ENCODE measurements around the gene KIF3B. TPM values are rescaled to one million over a fixed set of nuclear protein-coding genes. Genes with fewer than 3 reads are reported as not detected.

Gene KIF3B
- total and polyA plus RNA-seq, 2 of the 13 experiments (the other 11 are each of a cell fraction or from before 2014, with no cell fraction given) = 23.6 to 28.8 TPM

DNA sequence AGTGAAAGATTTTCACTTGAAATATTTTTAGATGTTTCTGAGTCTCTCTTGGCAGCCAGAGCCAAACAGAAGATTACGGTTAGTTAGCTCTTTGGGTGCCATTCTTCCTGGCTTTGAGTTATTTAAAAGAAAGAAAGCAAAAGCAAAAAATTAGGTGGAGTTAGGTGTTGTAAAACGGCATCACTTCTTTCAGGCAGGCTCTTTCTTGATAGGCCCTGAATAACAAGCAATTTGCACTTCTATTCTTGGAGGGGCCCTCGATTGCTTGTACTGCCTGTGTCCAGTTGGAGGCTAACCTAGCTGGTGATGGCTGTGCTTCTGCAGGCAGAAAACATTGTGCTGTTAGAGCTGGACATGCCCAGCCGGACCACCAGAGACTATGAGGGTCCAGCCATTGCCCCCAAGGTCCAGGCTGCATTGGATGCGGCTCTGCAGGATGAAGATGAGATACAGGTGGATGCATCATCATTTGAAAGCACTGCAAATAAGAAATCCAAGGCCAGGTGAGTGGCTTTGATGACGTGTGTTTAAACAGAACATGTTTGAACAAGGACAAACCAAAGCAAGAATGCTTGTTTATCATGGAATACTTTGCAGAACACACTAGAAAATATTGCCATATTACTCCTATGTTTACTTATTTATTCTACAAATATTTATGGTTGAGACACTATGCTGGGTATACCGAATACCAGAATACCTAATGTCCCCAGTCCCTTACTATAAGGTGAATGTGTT lies 52.5 kb downstream of the KIF3B start (continued):
- peak; percentile 84; the same call in 1 of the 2 replicates for TF ChIP-seq ZNF614 (CRISPR knock-in tag; IDR thresholded peaks at IDR 0.05; ENCODE audit: borderline replicate concordance)
- TF ChIP-seq SRSF9 (IDR thresholded peaks at IDR 0.05; ENCODE audit: borderline replicate concordance, insufficient read depth, low read depth, low read length, poor library complexity, severe bottlenecking) = no peak
- TF ChIP-seq CREB1 (IDR thresholded peaks at IDR 0.05) = peak; percentile 96
- peak; percentile 93 for TF ChIP-seq CREB1 (CRISPR knock-in tag; IDR thresholded peaks at IDR 0.05)
- TF ChIP-seq PAWR (CRISPR knock-in tag; IDR thresholded peaks at IDR 0.05; ENCODE audit: borderline replicate concordance) = no peak
- no peak for TF ChIP-seq PAX8 (CRISPR knock-in tag; IDR thresholded peaks at IDR 0.05; ENCODE audit: borderline replicate concordance)
- TF ChIP-seq TBX3 (IDR thresholded peaks at IDR 0.05; ENCODE audit: borderline replicate concordance) = peak; percentile 99
- no peak for TF ChIP-seq ZNF430 (CRISPR knock-in tag; IDR thresholded peaks at IDR 0.05)
- no peak for TF ChIP-seq HNRNPLL (IDR thresholded peaks at IDR 0.05; ENCODE audit: low read depth, low read length, poor library complexity, severe bottlenecking)
- TF ChIP-seq, protein P1, sequence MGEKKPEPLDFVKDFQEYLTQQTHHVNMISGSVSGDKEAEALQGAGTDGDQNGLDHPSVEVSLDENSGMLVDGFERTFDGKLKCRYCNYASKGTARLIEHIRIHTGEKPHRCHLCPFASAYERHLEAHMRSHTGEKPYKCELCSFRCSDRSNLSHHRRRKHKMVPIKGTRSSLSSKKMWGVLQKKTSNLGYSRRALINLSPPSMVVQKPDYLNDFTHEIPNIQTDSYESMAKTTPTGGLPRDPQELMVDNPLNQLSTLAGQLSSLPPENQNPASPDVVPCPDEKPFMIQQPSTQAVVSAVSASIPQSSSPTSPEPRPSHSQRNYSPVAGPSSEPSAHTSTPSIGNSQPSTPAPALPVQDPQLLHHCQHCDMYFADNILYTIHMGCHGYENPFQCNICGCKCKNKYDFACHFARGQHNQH (CRISPR knock-in tag; IDR thresholded peaks at IDR 0.05) = peak; percentile 96
- TF ChIP-seq BORCS8-MEF2B (CRISPR knock-in tag; IDR thresholded peaks at IDR 0.05) = no peak
- TF ChIP-seq ZNF644 (CRISPR knock-in tag; IDR thresholded peaks at IDR 0.05; ENCODE audit: low read depth) = no peak
- no peak for TF ChIP-seq ZNF263 (CRISPR knock-in tag; IDR thresholded peaks at IDR 0.05)
- no peak for TF ChIP-seq ZNF326 (CRISPR knock-in tag; IDR thresholded peaks at IDR 0.05; ENCODE audit: borderline replicate concordance)
- TF ChIP-seq, protein P2, sequence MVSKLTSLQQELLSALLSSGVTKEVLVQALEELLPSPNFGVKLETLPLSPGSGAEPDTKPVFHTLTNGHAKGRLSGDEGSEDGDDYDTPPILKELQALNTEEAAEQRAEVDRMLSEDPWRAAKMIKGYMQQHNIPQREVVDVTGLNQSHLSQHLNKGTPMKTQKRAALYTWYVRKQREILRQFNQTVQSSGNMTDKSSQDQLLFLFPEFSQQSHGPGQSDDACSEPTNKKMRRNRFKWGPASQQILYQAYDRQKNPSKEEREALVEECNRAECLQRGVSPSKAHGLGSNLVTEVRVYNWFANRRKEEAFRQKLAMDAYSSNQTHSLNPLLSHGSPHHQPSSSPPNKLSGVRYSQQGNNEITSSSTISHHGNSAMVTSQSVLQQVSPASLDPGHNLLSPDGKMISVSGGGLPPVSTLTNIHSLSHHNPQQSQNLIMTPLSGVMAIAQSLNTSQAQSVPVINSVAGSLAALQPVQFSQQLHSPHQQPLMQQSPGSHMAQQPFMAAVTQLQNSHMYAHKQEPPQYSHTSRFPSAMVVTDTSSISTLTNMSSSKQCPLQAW (CRISPR knock-in tag; IDR thresholded peaks at IDR 0.05) = peak; percentile 78
- TF ChIP-seq JUNB (CRISPR knock-in tag; IDR thresholded peaks at IDR 0.05; ENCODE audit: borderline replicate concordance) = 0 out of 2 replicates have a peak, but pooled peaks have one; percentile 12
- TF ChIP-seq, protein P3, sequence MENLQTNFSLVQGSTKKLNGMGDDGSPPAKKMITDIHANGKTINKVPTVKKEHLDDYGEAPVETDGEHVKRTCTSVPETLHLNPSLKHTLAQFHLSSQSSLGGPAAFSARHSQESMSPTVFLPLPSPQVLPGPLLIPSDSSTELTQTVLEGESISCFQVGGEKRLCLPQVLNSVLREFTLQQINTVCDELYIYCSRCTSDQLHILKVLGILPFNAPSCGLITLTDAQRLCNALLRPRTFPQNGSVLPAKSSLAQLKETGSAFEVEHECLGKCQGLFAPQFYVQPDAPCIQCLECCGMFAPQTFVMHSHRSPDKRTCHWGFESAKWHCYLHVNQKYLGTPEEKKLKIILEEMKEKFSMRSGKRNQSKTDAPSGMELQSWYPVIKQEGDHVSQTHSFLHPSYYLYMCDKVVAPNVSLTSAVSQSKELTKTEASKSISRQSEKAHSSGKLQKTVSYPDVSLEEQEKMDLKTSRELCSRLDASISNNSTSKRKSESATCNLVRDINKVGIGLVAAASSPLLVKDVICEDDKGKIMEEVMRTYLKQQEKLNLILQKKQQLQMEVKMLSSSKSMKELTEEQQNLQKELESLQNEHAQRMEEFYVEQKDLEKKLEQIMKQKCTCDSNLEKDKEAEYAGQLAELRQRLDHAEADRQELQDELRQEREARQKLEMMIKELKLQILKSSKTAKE (CRISPR knock-in tag; IDR thresholded peaks at IDR 0.05; ENCODE audit: borderline replicate concordance) = peak; percentile 57
- TF ChIP-seq ZNF3 (CRISPR knock-in tag; IDR thresholded peaks at IDR 0.05) = no peak
- TF ChIP-seq, protein P4, sequence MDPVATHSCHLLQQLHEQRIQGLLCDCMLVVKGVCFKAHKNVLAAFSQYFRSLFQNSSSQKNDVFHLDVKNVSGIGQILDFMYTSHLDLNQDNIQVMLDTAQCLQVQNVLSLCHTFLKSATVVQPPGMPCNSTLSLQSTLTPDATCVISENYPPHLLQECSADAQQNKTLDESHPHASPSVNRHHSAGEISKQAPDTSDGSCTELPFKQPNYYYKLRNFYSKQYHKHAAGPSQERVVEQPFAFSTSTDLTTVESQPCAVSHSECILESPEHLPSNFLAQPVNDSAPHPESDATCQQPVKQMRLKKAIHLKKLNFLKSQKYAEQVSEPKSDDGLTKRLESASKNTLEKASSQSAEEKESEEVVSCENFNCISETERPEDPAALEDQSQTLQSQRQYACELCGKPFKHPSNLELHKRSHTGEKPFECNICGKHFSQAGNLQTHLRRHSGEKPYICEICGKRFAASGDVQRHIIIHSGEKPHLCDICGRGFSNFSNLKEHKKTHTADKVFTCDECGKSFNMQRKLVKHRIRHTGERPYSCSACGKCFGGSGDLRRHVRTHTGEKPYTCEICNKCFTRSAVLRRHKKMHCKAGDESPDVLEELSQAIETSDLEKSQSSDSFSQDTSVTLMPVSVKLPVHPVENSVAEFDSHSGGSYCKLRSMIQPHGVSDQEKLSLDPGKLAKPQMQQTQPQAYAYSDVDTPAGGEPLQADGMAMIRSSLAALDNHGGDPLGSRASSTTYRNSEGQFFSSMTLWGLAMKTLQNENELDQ (CRISPR knock-in tag; IDR thresholded peaks at IDR 0.05; ENCODE audit: borderline replicate concordance) = no peak
- no peak for TF ChIP-seq SMAD9 (CRISPR knock-in tag; IDR thresholded peaks at IDR 0.05)
- TF ChIP-seq, protein P5, sequence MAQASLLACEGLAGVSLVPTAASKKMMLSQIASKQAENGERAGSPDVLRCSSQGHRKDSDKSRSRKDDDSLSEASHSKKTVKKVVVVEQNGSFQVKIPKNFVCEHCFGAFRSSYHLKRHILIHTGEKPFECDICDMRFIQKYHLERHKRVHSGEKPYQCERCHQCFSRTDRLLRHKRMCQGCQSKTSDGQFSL (CRISPR knock-in tag; IDR thresholded peaks at IDR 0.05) = no peak
- TF ChIP-seq HCFC1 (IDR thresholded peaks at IDR 0.05; ENCODE audit: low read depth, low read length) = no peak
- TF ChIP-seq JUND (CRISPR knock-in tag; IDR thresholded peaks at IDR 0.05) = no peak; the same call in 1 of the 2 replicates
